HEK293T (cell line): ENCODE results near the gene ZNF559.
"Not testable (repeated sequence)": the region's sequence is repeated elsewhere in the genome, so short reads cannot be mapped to it uniquely, and the experiment has no call there.

Experiments used
- CTCF ChIA-PET: fragments of 350-600 bp; formaldehyde crosslinking; extraction: SDS; loops from one replicate; lab custom pipeline; 2021; ENCODE audit warnings: antibody characterized with exemption, inconsistent platforms; lab: Yijun Ruan, JAX
- POLR2A ChIA-PET: fragments of 350-600 bp; formaldehyde crosslinking; extraction: SDS; loops from one replicate; lab custom pipeline; 2020; ENCODE audit warnings: antibody characterized with exemption, inconsistent platforms; lab: Yijun Ruan, JAX
- DNase-seq: peaks from one replicate; pipeline ENCODE4 v3.0.0; 2012; ENCODE audit warnings: mixed read lengths; ENCODE audit errors: extremely low spot score
- ARNT ChIP-seq: fragments of 450-650 bp; IDR thresholded peaks from 2 replicates; pipeline ENCODE4 v1.6.1; 2017; ENCODE audit warnings: mild to moderate bottlenecking
- BHLHE40 ChIP-seq: fragments of 450-650 bp; IDR thresholded peaks from 2 replicates; pipeline ENCODE4 v1.6.1; 2016; ENCODE audit warnings: mild to moderate bottlenecking, moderate library complexity, borderline replicate concordance
- CTBP1 ChIP-seq: fragments of 450-650 bp; IDR thresholded peaks from 2 replicates; pipeline ENCODE4 v1.6.1; 2016; ENCODE audit warnings: borderline replicate concordance
- ELF4 ChIP-seq: fragments of 450-650 bp; IDR thresholded peaks from 2 replicates; pipeline ENCODE4 v1.6.1; 2017; ENCODE audit warnings: antibody characterized with exemption
- FOXA1 ChIP-seq: fragments of 450-650 bp; IDR thresholded peaks from 2 replicates; pipeline ENCODE4 v1.6.1; 2016; ENCODE audit warnings: mild to moderate bottlenecking
- FOXK2 ChIP-seq: fragments of 450-650 bp; IDR thresholded peaks from 2 replicates; pipeline ENCODE4 v1.6.1; 2016; ENCODE audit warnings: mild to moderate bottlenecking
- FOXM1 ChIP-seq: fragments of 450-650 bp; IDR thresholded peaks from 2 replicates; pipeline ENCODE4 v1.6.1; 2017; ENCODE audit warnings: mild to moderate bottlenecking, borderline replicate concordance
- HDGF ChIP-seq: fragments of 450-650 bp; IDR thresholded peaks from 2 replicates; pipeline ENCODE4 v1.6.1; 2017; ENCODE audit warnings: antibody characterized with exemption, borderline replicate concordance
- L3MBTL2 ChIP-seq: fragments of 450-650 bp; conservative IDR thresholded peaks from 2 replicates; pipeline ENCODE4 v1.6.1; 2016; ENCODE audit warnings: mild to moderate bottlenecking
- LEF1 ChIP-seq: fragments of 450-650 bp; IDR thresholded peaks from 2 replicates; pipeline ENCODE4 v1.6.1; 2017; ENCODE audit warnings: mild to moderate bottlenecking, borderline replicate concordance
- NFRKB ChIP-seq: fragments of 450-650 bp; IDR thresholded peaks from 2 replicates; pipeline ENCODE4 v1.6.1; 2016; ENCODE audit warnings: mild to moderate bottlenecking, moderate library complexity
- PKNOX1 ChIP-seq: fragments of 450-650 bp; IDR thresholded peaks from 2 replicates; pipeline ENCODE4 v1.6.1; 2016
- SP1 ChIP-seq: fragments of 450-650 bp; IDR thresholded peaks from 2 replicates; pipeline ENCODE4 v1.6.1; 2017
- SUZ12 ChIP-seq: fragments of 450-650 bp; IDR thresholded peaks from 2 replicates; pipeline ENCODE4 v1.6.1; 2016; ENCODE audit warnings: mild to moderate bottlenecking
- TARDBP ChIP-seq: fragments of 450-650 bp; IDR thresholded peaks from 2 replicates; pipeline ENCODE4 v1.6.1; 2016
- ZNF384 ChIP-seq: fragments of 450-650 bp; IDR thresholded peaks from 2 replicates; pipeline ENCODE4 v1.6.1; 2016

Gene ZNF559

GRCh38 chr19:9323919-9324583, at the start of gene ZNF559:
Gene ZNF559 (plus strand): TSS chr19:9324179. CDS start chr19:9338550, 14,371 bp downstream.
- POLR2A ChIA-PET: interaction anchor here (1.2 kb wide), 1 partner anchor 11 kb away, joined by 3 read pairs; no protein-coding TSS in a partner anchor
- CTCF ChIA-PET: interaction anchor here (1.2 kb wide), 1 partner anchor 10 kb away, joined by 4 read pairs; no protein-coding TSS in a partner anchor
- TF ChIP-seq L3MBTL2 (0 out of 2 replicates have a peak, but pooled peaks have one; percentile 17), SP1 (no peak)
- peak; percentile 94 for DNase-seq

- DNase-seq, CTCF ChIA-PET, POLR2A ChIA-PET: not testable (repeated sequence)
These were observed 40.5 kb upstream of the ZNF559 start for GRCh38 chr19:9283485-9283884.

- CTCF ChIA-PET: interaction anchor here (0.6 kb wide), 1 partner anchor 280 kb away, joined by 3 read pairs; no protein-coding TSS in a partner anchor
- POLR2A ChIA-PET: no interaction called here
- no peak for DNase-seq
- TF ChIP-seq ARNT: no peak
- TF ChIP-seq FOXA1: no peak
- no peak for TF ChIP-seq ZNF384
- TF ChIP-seq FOXK2: no peak
- no peak for TF ChIP-seq SUZ12
- no peak for TF ChIP-seq LEF1
- TF ChIP-seq HDGF: no peak
- TF ChIP-seq CTBP1: no peak
- TF ChIP-seq L3MBTL2: no peak
- no peak for TF ChIP-seq ELF4
These were observed 34.6 kb upstream of the ZNF559 start for GRCh38 chr19:9289231-9289884.

- POLR2A ChIA-PET: no interaction called here
- no peak for DNase-seq
- CTCF ChIA-PET: no interaction called here
- TF ChIP-seq ELF4 (no peak), FOXA1 (no peak), NFRKB (no peak), LEF1 (no peak), L3MBTL2 (no peak), SP1 (no peak), BHLHE40 (no peak), CTBP1 (no peak), PKNOX1 (no peak), HDGF (no peak), ZNF384 (no peak), SUZ12 (no peak), FOXM1 (no peak), ARNT (no peak)
These were observed 28.5 kb upstream of the ZNF559 start for GRCh38 chr19:9295411-9295849.

- TF ChIP-seq SP1 (no peak), ELF4 (no peak), CTBP1 (no peak), FOXA1 (no peak), FOXK2 (no peak), NFRKB (no peak), FOXM1 (no peak), HDGF (no peak), TARDBP (no peak), ZNF384 (no peak)
- ChIA-PET CTCF (no interaction called here), POLR2A (no interaction called here)
- DNase-seq: no peak
These were observed 27.6 kb upstream of the ZNF559 start for GRCh38 chr19:9296336-9296735.

- TF ChIP-seq LEF1 (no peak), NFRKB (no peak), FOXK2 (no peak), BHLHE40 (no peak), PKNOX1 (no peak), SUZ12 (no peak)
- POLR2A ChIA-PET: no interaction called here
- CTCF ChIA-PET: interaction anchor here (0.8 kb wide), 1 partner anchor 199 kb away, joined by 3 read pairs; the partner anchor contains the start of gene OR7G2
- DNase-seq: no peak
These were observed 17.5 kb upstream of the ZNF559 start for GRCh38 chr19:9306443-9306842.

- ChIA-PET CTCF (no interaction called here), POLR2A (no interaction called here)
- no peak for DNase-seq
- TF ChIP-seq NFRKB (no peak), FOXK2 (no peak), ELF4 (no peak), TARDBP (no peak), L3MBTL2 (no peak), BHLHE40 (no peak), FOXM1 (no peak), SP1 (no peak), PKNOX1 (no peak), LEF1 (no peak), SUZ12 (no peak), ZNF384 (no peak), HDGF (no peak), ARNT (no peak), CTBP1 (no peak), FOXA1 (no peak)
These were observed 15.7 kb upstream of the ZNF559 start for GRCh38 chr19:9308091-9308770.
